HCT116 (cell line): ENCODE results near the gene ARID3A. TPM values are rescaled to one million over a fixed set of nuclear protein-coding genes. Genes with fewer than 3 reads are reported as not detected.

Experiments
- ATF3 ChIP-seq: IDR thresholded peaks from 2 replicates; pipeline ENCODE4 v1.6.1; 2012
- CBX3 ChIP-seq: IDR thresholded peaks from 2 replicates; pipeline ENCODE4 v1.6.1; 2012; ENCODE audit warnings: low read depth
- EZH2phosphoT487 ChIP-seq: fragments of 200-600 bp; IDR thresholded peaks from 2 replicates; pipeline ENCODE4 v1.6.1; 2018; ENCODE audit warnings: antibody characterized with exemption, borderline replicate concordance
- JUND ChIP-seq: IDR thresholded peaks from 2 replicates; pipeline ENCODE4 v1.6.1; 2012
- POLR2A ChIP-seq: IDR thresholded peaks from 2 replicates; pipeline ENCODE4 v1.7.0; 2011; ENCODE audit warnings: borderline replicate concordance; ENCODE audit not compliant: insufficient read depth, insufficient read length; ENCODE audit errors: extremely low read depth
- REST ChIP-seq: IDR thresholded peaks from 2 replicates; pipeline ENCODE4 v1.6.1; 2012; ENCODE audit warnings: low read depth
- SIN3A ChIP-seq: IDR thresholded peaks from 2 replicates; pipeline ENCODE4 v1.6.1; 2012; ENCODE audit warnings: low read depth
- TCF7L2 ChIP-seq: IDR thresholded peaks from 2 replicates; pipeline ENCODE4 v1.7.0; 2011; ENCODE audit warnings: borderline replicate concordance, inconsistent platforms; ENCODE audit not compliant: insufficient read depth, insufficient read length; ENCODE audit errors: extremely low read depth
- YY1 ChIP-seq: IDR thresholded peaks from 2 replicates; pipeline ENCODE4 v1.6.1; 2011; ENCODE audit warnings: low read length, low read depth, moderate library complexity, mild to moderate bottlenecking; ENCODE audit not compliant: insufficient replicate concordance; ENCODE audit errors: extremely low read depth
- total RNA-seq: library from RNA; stranded (reverse); gene quantifications from one replicate; pipeline ENCODE4 v1.2.1, GENCODE V29; 2021; ENCODE audit not compliant: unreplicated experiment

Gene ARID3A
- total RNA-seq, 1 experiment from 2014 or later = 21.8 TPM

GRCh38 chr19:954672-955494, 29.0 kb downstream of the ARID3A start (continued):
- TF ChIP-seq REST = no peak
- TF ChIP-seq ATF3 = no peak
- no peak for TF ChIP-seq TCF7L2
- TF ChIP-seq EZH2phosphoT487 = no peak
- TF ChIP-seq SIN3A = no peak
- TF ChIP-seq CBX3 = no peak
- no peak for TF ChIP-seq POLR2A
- no peak for TF ChIP-seq JUND
- TF ChIP-seq YY1 = no peak
